ENCODE results near the gene MSL1.
"Not testable (repeated sequence)": the region's sequence is repeated elsewhere in the genome, so short reads cannot be mapped to it uniquely, and the experiment has no call there.

Gene MSL1

DNA sequence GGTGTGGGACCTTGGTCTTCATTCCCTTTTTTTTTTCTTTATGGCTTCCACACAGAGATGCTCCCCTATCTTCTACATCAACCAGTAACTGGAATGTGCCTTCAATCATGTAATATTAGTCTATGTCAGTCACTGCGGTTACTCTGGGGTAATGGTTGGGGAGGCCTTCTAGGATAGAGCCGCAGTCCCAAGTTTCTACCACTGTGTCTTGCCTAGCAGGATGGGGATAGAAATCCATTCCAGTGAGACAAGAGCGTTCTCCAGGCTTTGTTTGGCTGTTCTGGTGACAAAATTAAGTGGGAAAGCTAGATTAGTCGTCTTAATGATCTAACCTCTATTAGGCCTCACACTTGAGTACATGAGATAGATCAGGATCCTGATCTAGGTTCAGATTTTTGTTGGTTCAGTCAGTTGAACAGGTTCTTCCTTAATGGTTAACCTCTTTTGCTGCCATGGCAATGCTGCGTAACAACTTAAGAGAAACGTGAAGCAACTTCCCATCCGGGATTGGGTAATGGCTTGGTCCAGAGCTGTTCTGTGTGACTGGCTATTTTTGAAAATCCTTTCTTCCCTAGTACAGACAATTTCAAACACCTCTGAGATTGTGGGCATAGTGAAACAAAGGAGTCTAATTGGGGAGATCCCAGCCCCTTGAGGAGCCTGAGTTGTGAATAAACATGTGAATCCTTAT, 8.7 kb downstream of the MSL1 start:
- DNase-seq (ENCODE audit: low spot score): peak; percentile 66

DNA sequence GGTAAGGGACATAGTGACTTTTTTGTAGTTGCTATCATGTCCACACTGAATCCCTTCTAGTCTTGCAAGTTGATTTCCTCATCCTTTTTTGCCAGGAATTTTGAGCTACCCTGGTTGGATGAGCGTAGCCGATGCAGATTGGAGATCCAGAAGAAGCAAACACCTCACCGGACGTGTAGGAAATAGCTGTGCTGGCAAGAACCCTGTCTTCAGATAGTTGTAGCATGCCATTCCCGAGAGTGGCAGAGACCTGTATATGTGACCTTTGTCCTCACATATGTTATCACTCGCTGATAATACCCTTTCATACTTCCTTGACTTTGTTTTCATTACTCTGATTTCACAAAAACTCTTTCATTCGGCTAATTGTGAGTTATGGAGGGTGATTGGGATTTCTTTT, 12.4 kb downstream of the MSL1 start:
- DNase-seq (ENCODE audit: low spot score): no peak

DNA sequence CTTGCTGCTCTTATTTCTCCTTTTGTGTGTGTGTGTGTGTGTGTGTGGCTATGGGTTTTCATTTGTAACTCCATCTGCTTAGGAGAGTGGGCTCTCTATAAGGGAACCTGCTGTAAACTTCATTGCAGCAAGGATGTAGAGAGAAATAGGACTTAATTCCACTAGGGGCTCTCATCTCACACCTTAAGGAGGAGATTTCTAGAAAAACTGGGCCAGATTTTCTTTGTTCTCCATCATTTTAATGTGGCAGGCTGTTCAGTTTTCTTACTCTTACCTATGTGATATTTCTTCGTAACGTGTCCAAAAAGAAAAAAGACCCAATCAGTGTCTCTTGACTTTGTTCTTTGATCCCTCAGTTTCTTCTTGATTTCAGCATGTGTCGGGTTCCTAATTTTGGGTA, 14.0 kb downstream of the MSL1 start:
- no peak for DNase-seq (ENCODE audit: low spot score)

DNA sequence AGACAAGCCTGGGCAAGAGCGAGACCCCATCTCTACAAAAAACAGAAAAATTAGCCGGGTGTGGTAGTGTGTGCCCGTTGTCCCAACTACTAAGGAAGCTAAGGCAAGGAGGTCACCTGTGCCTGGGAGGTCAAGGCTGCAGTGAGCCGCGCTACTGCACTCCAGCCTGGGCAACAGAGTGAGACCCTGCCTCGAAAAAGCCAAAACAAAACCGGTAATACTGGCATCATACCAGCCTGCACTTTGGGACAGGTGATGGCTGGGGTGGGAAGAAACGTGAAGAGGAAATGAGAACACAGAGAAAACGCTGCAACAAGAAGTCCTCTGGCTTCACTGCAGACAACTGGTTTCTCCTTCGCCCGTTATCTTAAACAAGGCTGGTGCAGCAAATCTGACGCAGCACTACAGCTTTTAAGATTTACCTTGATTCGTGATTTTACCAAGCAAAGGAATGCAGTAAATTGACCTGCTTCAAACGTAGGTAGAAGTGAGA, 17.8 kb downstream of the MSL1 start:
- no peak for DNase-seq (ENCODE audit: low spot score)

DNA sequence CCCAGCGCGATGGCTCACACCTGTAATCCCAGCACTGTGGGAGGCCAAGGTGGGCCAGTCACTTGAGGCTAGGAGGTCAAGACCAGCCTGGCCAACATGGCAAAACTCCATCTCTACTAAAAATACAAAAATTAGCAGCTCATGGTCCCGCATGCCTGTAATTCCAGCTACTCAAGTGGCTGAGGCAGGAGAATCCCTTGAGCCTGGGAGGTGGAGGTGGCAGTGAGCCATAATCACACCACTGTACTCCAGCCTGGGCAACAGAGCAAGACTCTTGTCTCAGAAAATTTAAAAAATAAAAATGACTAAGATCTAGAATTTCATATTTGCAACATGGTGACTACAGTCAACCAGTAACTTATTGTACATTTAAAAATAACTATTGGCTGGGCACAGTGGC, 21.4 kb downstream of the MSL1 start:
- DNase-seq (ENCODE audit: low spot score): not testable (repeated sequence)

DNA sequence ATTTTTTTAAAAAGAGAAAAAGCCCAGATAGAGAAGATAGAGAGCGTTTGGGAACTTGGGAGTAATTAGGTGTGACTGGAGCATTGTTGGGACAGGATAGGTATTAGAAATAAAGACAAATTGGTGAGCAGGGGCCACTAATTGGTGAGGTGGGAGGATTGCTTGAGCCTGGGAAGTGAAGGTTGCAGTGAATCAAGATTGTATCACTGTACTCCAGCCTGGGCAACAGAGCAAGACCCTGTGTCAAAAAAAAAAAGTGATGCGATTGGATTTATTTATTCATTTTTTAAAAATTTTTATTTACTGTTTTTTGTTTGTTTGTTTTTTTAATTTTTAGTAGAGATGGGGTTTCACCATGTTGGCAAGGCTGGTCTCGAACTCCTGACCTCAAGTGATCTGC, 23.7 kb downstream of the MSL1 start:
- DNase-seq (ENCODE audit: low spot score): no peak

DNA sequence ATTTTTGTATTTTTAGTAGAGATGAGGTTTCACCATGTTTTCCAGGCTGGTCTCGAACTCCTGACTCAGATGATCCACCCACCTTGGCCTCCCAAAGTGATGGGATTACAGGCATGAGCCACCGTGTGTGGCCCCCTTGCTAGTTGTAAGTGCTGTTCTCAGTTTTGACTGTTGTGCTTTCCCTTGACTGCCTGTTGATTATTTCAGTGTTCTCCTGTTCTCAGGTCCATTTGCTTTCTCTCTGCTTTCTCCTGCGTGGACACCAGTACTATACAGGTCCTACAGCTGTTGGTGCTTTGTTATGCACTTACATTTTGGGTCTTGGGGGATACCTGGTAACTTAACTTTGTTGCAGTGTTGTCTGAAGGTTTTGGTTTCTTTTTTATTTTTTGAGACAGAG, 26.8 kb downstream of the MSL1 start:
- DNase-seq (ENCODE audit: low spot score): no peak

DNA sequence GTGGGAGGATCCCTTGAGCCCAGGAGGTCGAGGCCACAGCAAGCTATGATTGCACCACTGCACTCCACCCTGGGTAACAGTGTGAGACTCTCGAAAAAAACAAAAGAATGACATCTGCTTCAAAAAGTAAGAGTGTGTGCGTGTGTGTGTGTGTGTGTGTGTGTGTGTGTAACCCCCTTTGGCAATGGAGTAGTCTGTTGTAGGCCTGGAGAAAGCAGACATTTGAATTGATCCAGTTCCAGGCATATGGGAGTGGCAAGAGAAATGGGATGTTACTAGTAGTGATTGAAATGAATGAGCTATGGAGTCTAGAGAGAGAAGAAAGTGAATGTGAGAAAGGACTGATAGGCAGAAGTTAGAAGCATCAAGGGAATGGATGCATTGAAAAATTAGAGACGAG, 28.5 kb downstream of the MSL1 start:
- DNase-seq (ENCODE audit: low spot score): no peak

DNA sequence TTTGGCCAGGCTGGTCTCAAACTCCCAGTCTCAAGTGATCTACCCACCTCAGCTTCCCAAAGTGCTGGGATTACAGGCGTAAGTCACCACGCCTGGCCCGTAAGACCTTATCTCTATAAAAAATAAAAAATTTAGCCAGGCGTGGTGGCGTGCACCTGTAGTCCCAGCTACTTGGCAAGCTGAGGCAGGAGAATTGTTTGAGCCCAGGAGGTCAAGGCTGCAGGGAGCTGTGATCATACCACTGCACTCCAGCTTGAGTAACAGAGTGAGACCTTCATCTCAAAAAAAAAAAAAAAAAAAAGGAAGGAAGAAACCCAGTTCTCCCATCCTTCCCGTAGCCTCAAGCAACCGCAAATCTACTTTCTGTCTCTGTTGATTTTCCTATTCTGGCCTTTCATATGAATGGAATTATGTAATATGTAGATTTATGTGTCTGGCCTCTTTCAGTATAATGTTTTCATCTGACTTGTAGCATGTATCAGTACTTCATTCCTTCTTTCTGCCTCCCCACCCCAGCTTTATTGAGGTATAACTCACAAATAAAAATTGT, 29.7 kb downstream of the MSL1 start:
- DNase-seq (ENCODE audit: low spot score): no peak

DNA sequence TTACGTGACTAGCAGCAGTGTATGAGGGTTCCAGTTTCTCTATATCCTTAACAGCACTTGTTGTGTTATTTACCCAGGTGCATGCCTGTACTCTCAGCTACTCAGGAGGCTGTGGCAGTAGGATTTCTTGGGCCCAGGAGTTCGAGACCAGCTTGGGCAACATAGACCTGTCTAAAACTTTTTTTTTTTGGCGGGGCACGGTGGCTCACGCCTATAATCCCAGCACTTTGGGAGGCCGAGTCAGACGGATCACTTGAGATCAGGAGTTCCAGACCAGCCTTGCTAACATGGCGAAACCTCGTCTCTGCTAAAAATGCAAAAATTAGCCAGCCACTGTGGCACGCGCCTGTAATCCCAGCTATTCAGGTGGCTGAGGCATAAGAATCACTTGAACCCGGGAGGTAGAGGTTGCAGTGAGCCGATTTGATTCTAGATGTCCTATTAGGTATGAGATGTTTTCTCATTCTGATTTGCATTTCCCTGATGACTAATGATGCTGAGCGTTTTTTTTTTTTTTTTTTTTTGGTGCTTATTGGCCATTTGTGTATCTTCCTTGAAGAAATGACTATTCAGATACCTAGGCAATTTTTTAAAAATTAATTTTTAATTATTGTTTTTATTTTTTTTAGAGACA, 31.9 kb downstream of the MSL1 start:
- no peak for DNase-seq (ENCODE audit: low spot score)

DNA sequence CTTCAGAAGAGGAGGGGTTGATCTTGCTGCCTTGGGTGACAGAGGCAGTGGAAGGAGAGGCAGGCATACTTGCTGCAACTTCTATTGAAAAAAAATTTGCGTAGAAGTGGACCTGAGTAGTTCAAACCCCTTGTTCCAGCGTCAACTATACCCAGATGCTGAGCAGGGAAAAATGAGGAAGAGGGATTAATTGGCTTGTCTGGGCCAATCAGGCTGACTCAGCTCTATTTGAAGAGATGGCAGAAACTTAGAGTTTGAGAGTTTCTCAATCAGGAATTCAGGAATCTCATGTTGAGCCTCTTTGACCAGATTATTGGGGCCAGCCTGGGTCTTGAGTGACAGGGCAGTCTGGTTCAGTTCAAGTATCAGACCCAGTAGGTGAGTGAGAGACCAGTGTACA, 36.2 kb downstream of the MSL1 start:
- DNase-seq (ENCODE audit: low spot score): no peak

DNA sequence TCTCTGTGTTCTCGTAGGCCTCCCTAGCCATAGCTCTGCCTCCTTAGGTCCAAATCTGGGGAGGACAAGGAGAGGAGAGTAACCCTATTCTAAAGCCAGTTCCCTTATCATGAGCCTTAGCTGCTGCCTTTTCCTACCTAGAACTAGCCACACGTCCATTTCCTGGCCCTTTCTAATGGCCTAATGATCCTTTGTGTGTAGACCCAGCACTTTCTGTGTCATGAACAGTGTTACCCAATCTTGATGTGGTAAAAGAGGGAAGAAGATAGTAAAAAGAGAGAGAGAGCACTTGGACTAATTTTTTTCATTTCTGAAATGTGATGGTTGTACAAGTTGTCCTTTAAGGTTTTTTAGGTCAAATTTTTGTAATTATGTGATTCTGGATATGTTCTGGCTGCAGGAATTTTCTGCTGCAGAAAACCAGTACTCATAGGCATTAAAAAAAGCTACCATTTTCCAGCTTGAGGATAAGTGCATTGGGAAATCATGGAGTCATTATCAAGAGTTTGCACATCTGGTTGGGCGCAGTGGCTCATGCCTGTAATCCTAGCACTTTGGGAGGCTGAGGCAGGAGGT, 36.8 kb downstream of the MSL1 start:
- DNase-seq (ENCODE audit: low spot score): no peak

DNA sequence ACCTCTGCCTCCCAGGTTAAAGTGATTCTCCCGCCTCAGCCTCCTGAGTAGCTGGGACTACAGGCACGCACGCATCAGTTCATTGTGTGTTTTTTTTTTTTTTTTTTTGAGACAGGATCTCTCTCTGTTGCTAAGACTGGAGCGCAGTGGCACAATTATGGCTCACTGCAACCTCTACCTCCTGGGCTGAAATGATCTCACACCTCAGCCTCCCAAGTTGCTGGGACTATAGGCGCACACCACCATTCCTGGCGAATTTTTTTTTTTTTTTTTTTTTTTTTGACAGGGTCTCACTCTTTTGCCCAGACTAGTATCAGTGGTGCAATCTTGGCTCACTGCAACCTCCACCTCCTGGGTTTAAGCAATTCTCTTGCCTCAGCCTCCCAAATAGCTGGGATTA, 37.7 kb downstream of the MSL1 start:
- DNase-seq (ENCODE audit: low spot score): no peak

DNA sequence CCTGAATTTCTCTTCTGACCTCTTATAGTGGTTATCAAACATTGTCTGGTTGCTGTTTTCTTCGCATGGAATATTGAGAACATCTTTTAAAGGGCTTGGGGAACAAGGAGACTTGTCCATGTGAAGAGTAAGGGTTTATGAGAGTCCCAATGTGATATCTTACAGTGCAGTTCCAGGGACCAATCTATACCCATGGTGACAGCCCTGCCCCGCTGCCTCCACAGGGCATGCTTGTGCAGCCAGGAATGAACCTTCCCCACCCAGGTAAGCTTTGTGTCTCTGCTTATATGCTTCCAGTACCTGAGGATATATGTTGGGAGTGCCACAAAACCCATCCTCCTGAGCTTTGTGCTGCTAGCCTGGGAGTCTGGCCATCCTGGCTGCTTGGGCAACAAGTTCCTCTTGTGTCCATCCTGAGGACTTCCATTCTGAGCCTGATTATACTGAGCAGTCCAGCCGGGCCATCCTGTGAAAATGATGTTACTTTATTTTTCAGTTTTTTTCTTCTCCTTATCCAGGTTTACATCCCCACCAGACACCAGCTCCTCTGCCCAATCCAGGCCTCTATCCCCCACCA, 46.0 kb downstream of the MSL1 start:
- no peak for DNase-seq (ENCODE audit: low spot score)

DNA sequence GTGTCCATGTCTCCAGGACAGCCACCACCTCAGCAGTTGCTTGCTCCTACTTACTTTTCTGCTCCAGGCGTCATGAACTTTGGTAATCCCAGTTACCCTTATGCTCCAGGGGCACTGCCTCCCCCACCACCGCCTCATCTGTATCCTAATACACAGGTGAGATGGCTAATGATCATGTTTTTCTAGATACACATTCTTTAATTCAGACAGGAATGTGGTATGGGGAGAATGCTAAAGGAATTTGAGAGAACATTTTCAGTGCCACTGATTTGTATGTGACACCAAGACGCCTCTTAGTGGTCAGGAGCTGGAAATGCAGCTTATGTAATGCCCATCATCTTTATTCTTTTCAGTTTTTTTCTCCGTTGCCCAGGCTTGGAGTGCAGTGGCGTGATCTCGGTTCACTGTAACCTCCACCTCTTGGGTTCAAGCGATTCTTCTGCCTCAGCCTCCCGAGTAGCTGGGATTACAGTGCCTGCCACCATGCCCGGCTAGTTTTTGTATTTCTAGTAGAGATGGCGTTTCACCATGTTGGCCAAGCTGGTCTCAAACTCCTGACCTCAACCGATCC, 46.6 kb downstream of the MSL1 start:
- DNase-seq (ENCODE audit: low spot score): peak; percentile 74

DNA sequence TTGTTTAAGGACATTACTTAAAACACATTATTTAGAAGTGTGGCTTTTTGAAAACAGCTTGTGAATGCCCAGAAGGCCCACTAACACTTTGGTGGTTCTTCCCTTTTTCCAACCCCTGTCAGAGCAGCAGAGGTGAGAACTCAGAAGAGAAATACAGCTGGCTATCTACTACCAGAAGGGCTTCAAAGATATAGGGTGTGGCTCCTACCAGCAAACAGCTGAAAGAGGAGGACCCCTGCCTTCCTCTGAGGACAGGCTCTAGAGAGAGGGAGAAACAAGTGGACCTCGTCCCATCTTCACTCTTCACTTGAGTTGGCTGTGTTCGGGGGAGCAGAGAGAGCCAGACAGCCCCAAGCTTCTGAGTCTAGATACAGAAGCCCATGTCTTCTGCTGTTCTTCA, 48.6 kb downstream of the MSL1 start:
- DNase-seq (ENCODE audit: low spot score): no peak

DNA sequence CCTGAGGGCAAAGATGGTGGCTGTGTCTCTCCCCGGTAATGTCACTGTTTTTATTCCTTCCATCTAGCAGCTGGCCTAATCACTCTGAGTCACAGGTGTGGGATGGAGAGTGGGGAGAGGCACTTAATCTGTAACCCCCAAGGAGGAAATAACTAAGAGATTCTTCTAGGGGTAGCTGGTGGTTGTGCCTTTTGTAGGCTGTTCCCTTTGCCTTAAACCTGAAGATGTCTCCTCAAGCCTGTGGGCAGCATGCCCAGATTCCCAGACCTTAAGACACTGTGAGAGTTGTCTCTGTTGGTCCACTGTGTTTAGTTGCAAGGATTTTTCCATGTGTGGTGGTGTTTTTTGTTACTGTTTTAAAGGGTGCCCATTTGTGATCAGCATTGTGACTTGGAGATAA, 50.0 kb downstream of the MSL1 start:
- no peak for DNase-seq (ENCODE audit: low spot score)

DNA sequence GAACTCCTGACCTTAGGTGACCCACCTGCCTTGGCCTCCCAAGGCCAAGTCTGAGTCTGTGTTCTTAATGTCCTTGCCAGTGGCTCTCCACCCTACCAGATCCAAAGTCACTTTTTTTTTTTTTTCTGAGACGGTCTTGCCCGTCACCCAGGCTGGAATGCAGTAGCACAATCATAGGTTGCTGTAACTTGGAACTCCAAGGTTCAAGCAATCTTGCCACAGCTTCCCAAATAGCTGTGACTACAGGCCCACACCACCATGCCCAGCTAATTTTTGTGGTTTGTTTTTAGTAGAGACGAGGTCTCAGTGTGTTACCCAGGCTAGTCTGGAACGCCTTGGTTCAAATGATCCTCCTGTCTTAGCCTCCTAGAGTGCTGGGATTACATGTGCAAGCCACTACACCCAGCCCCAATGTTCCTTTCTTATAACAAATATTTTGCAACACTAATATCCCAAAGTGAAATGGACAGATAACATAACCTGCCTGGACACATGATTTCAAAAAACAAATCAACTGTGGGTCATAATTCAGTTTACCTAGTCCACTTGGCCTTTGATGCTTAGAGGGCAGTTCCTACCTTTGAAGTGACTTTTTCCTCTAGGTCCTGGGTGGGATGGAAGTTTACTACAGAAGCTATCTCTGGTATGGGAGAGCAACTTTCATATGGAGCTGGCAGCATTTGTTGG, 51.5 kb downstream of the MSL1 start:
- no peak for DNase-seq (ENCODE audit: low spot score)

DNA sequence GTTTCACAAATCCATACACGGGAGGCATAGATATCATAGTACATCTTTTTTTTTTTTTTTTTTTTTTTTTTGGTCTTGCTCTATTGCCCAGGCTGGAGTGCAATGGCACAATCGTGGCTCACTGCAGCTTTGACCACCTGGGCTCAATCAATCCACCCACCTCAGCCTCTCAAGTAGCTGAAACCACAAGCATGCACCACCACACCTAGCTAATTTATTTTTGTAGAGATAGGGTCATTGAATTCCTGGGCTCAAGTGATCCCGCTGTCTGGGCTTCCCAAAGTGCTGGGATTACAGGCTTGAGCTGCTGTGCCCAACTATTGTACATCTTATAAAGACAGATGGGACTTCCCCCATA, 52.0 kb downstream of the MSL1 start:
- no peak for DNase-seq (ENCODE audit: low spot score)

DNA sequence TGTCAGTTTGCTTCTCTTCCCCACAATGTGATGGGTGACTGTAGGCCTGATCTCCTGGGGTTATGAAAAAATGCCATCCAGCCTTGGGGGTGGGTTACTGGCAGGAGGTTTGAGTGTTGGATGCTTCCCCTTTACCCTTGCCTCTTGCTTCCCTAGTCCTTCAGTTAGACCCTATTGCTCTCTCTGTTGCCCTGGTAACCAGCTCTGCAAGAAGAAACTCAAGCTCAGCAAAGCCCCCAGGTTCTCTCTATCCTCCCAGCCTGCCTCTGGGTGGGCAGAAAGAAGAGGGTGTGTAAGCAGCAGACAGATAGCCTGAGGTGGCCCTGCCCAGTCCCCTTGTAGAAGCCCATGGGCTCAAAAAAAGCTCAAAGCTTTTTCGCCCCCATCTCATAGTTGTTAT, 52.7 kb downstream of the MSL1 start:
- no peak for DNase-seq (ENCODE audit: low spot score)

DNA sequence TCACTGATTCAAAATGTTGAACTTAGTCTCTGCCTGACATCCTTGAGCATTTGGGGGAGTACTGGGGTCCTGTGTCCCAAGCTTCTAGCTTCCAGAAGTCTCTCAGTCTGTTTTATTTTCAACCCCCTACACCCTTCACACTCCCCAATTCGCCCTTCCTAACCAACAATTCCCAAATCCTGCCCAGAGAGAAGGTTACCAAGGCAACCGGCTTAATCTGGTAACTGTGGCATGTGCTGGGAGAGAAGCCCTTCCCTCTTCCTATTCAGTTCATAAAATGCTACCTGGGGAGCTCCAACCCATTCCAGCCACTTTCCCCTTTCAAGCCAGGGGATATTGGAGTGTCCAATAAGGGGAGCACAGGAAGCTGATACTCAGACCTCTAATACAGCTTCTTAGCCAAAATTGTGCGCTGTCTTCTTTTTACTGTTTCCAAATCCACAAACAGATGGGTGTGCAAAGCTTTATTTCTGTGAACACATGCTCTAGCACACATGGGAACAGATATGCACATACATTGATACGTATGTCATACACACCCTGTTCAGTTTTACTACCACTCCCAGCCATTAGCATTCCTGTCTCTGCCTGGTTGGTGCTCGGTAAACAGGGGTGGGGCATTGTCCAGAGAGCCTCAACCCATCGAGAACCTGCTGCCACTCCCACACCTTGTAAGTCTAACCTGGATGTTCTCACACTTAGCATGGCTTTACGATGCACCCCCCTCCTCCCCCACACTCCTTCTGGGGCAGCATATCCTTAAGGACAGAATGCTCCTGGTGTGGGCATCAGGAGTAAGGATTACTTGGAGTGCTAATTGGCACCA, 54.4 kb downstream of the MSL1 start:
- DNase-seq (ENCODE audit: low spot score): no peak

Measured in pons (tissue), 1 donor.